Keratinocyte (primary cell): ENCODE data around the gene KLF16. TPM values are rescaled to one million over a fixed set of nuclear protein-coding genes. Genes with fewer than 3 reads are reported as not detected.

Source experiments
- DNase-seq: peaks from one replicate; pipeline ENCODE4 v3.0.0-alpha.2; 2011; ENCODE audit warnings: low read depth, missing footprints, low spot score
- FAIRE-seq: peaks from 2 replicates; lab custom pipeline; 2011; peaks lifted over from hg19 to GRCh38; lab: Jason Lieb, UNC
- H2AFZ ChIP-seq: 2 replicates; pipeline ENCODE4 v1.6.0; 2012; ENCODE audit warnings: low read length, control low read depth, inconsistent platforms; ENCODE audit not compliant: control insufficient read depth
- H3K27ac ChIP-seq: 2 replicates; pipeline ENCODE4 v1.5.1; 2011; ENCODE audit warnings: low read length; ENCODE audit not compliant: control insufficient read depth, insufficient read depth
- H3K27me3 ChIP-seq: 3 replicates; pipeline ENCODE4 v1.6.0; 2011; ENCODE audit warnings: low read length; ENCODE audit not compliant: control insufficient read depth, insufficient read depth; ENCODE audit errors: extremely low read depth
- H3K36me3 ChIP-seq, 2 experiments: 2 replicates in 1 of 2; 3 replicates in 1 of 2; pipeline ENCODE4 v1.5.1; 2011; ENCODE audit warnings: low read length in 2 of 2, mild to moderate bottlenecking in 1 of 2; ENCODE audit not compliant: control insufficient read depth in 2 of 2, insufficient read depth in 2 of 2; ENCODE audit errors: extremely low read depth in 1 of 2
- H3K4me1 ChIP-seq: 3 replicates; pipeline ENCODE4 v1.5.1; 2011; ENCODE audit warnings: low read length; ENCODE audit not compliant: control insufficient read depth, insufficient read depth; ENCODE audit errors: extremely low read depth
- H3K4me2 ChIP-seq: 3 replicates; pipeline ENCODE4 v1.6.0; 2011; ENCODE audit warnings: low read depth, low read length; ENCODE audit not compliant: control insufficient read depth, insufficient read depth; ENCODE audit errors: extremely low read depth
- H3K4me3 ChIP-seq, 3 experiments: fragments of 200-600 bp in 1 of 3; sonication (generic) in 1 of 3; 2 replicates in 2 of 3; 3 replicates in 1 of 3; pipeline ENCODE4 v1.5.1; 2011 to 2016; ENCODE audit warnings: low read length in 3 of 3, mild to moderate bottlenecking in 3 of 3, control low read depth in 2 of 3, inconsistent platforms in 1 of 3, low read depth in 1 of 3, mixed read lengths in 1 of 3, mixed run types in 1 of 3, moderate library complexity in 1 of 3; ENCODE audit not compliant: control insufficient read depth in 2 of 3, insufficient read depth in 2 of 3; ENCODE audit errors: extremely low read depth in 1 of 3
- H3K79me2 ChIP-seq: 2 replicates; pipeline ENCODE4 v1.6.0; 2012; ENCODE audit warnings: low read length; ENCODE audit not compliant: control insufficient read depth, insufficient read depth
- H3K9ac ChIP-seq: 3 replicates; pipeline ENCODE4 v1.6.0; 2011; ENCODE audit warnings: low read length; ENCODE audit not compliant: control insufficient read depth, insufficient read depth; ENCODE audit errors: extremely low read depth
- H3K9me1 ChIP-seq: 3 replicates; pipeline ENCODE4 v1.6.0; 2011; ENCODE audit warnings: low read length; ENCODE audit not compliant: control insufficient read depth, insufficient read depth; ENCODE audit errors: extremely low read depth
- H3K9me3 ChIP-seq: 2 replicates; pipeline ENCODE4 v1.5.1; 2012; ENCODE audit warnings: low read depth, low read length; ENCODE audit not compliant: control insufficient read depth
- H4K20me1 ChIP-seq: 3 replicates; pipeline ENCODE4 v1.6.0; 2011; ENCODE audit warnings: low read length; ENCODE audit not compliant: control insufficient read depth, insufficient read depth; ENCODE audit errors: extremely low read depth
- EZH2 ChIP-seq: IDR thresholded peaks from one replicate; pipeline ENCODE4 v1.6.1; 2012; ENCODE audit warnings: inconsistent platforms, mild to moderate bottlenecking, low read length, moderate library complexity
- dilution Hi-C: fragments of 300-500 bp; cut with MboI; formaldehyde crosslinking; loops from one replicate; pipeline ENCODE4 v1.7.0; 2020; ENCODE audit warnings: low sequenced_read_pairs; ENCODE audit not compliant: extremely low pct_ligation_motif_present
- polyA minus RNA-seq, 3 experiments: library from RNA; depleted of rRNA, polyadenylated mRNA; stranded (reverse); fragments of >200 nt; gene quantifications; 1 replicate in 1 of 3; 2 replicates in 1 of 3; 3 replicates in 1 of 3; pipeline ENCODE4 v1.2.3, GENCODE V29; 2011
- polyA plus RNA-seq, 5 experiments: library from polyadenylated mRNA; depleted of rRNA in 3 of 5; stranded (reverse) in 3 of 5; stranded (forward) in 1 of 5; unstranded in 1 of 5; fragments of >200 nt; gene quantifications; 1 replicate in 1 of 5; 2 replicates in 3 of 5; 3 replicates in 1 of 5; pipeline versions ENCODE4 v1.2.1 to v1.2.3, GENCODE V29; 2011 to 2012; ENCODE audit warnings: missing spikeins in 2 of 5, low read depth in 1 of 5, low replicate concordance in 1 of 5
- TF ChIP-seq, protein P1 (sequence below), 3 experiments: IDR thresholded peaks in 1 of 3; conservative IDR thresholded peaks in 1 of 3; optimal IDR thresholded peaks in 1 of 3; 2 replicates in 2 of 3; 3 replicates in 1 of 3; pipeline versions ENCODE3 to v1.5.1; 2011; ENCODE audit warnings: low read length in 3 of 3, mild to moderate bottlenecking in 3 of 3, moderate library complexity in 2 of 3, control low read depth in 1 of 3, inconsistent platforms in 1 of 3; ENCODE audit not compliant: insufficient read depth in 2 of 3; ENCODE audit errors: extremely low read depth in 1 of 3

The KLF16 gene
- polyA plus RNA-seq: 4.9 to 14.7 TPM (median 6.0 TPM) in 3 replicates
- 2.6 TPM for polyA plus RNA-seq (2011; ENCODE audit: low read depth)
- 4.7 and 19.3 TPM in 2 replicates for polyA plus RNA-seq (2011; cell fraction: cytosol; rRNA removed)
- polyA plus RNA-seq (2011; cell fraction: nucleus; rRNA removed): 7.7 and 17.7 TPM in 2 replicates
- polyA plus RNA-seq (2012; ENCODE audit: low replicate concordance): 13.9 and 30.6 TPM in 2 replicates
- 1.9 to 11.4 TPM (median 2.2 TPM) in 3 replicates for polyA minus RNA-seq
- 48.5 TPM for polyA minus RNA-seq (2011; cell fraction: cytosol; rRNA and poly(A)+ RNA removed)
- 8.2 and 11.3 TPM in 2 replicates for polyA minus RNA-seq (2011; cell fraction: nucleus; rRNA and poly(A)+ RNA removed)

DNA sequence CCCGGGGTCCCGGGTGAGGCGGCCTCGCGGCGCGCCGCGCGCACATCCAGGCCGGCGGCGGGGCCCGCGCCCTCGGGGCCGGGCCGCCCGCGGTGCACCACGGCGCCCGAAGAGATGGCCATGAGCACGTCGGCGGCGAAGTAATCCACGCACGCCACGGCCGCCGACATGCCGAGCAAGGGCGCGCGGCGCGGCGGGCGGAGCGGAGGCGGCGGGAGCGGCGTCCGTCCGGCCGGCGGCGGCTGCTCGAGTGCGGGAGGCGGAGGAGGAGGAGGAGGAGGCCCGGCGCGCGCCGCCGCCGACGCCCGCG, at the start of gene KLF16:
Gene KLF16, minus strand, starts transcription at position 252 of the 310 bp plus-strand sequence. Its CDS starts 82 bp downstream, at position 170.
- Histone ChIP-seq H3K4me3 (peak within 1 kb of the TSS; percentile 76 to 92 (median 88)), H2AFZ (peak within 1 kb of the TSS; percentile 43), H3K9ac (peak within 1 kb of the TSS; percentile 89), H3K27me3 (no peaks in the 10 kb centered on the region), H3K36me3 (no peaks in the 10 kb centered on the region), H3K4me2 (peak within 1 kb of the TSS; percentile 92), H3K27ac (peak within 1 kb of the TSS; percentile 78), H3K4me1 (peaks cover 31% of the 10 kb centered on the region), H4K20me1 (peaks cover 19% of the 10 kb centered on the region), H3K79me2 (peaks cover 46% of the 10 kb centered on the region), H3K9me3 (no peaks in the 10 kb centered on the region), H3K9me1 (no peaks in the 10 kb centered on the region)
- DNase-seq (no peak), FAIRE-seq (no peak)
- TF ChIP-seq, protein P1, sequence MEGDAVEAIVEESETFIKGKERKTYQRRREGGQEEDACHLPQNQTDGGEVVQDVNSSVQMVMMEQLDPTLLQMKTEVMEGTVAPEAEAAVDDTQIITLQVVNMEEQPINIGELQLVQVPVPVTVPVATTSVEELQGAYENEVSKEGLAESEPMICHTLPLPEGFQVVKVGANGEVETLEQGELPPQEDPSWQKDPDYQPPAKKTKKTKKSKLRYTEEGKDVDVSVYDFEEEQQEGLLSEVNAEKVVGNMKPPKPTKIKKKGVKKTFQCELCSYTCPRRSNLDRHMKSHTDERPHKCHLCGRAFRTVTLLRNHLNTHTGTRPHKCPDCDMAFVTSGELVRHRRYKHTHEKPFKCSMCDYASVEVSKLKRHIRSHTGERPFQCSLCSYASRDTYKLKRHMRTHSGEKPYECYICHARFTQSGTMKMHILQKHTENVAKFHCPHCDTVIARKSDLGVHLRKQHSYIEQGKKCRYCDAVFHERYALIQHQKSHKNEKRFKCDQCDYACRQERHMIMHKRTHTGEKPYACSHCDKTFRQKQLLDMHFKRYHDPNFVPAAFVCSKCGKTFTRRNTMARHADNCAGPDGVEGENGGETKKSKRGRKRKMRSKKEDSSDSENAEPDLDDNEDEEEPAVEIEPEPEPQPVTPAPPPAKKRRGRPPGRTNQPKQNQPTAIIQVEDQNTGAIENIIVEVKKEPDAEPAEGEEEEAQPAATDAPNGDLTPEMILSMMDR (optimal IDR thresholded peaks at IDR 0.05 in 1 of 3, IDR thresholded peaks at IDR 0.05 in 1 of 3, conservative IDR thresholded peaks at IDR 0.05 in 1 of 3; ENCODE audit: extremely low read depth in 1 of 3, insufficient read depth in 2 of 3, low read length in 3 of 3): no peak
- no peak for TF ChIP-seq EZH2
- dilution Hi-C loops: no loop called here

DNA sequence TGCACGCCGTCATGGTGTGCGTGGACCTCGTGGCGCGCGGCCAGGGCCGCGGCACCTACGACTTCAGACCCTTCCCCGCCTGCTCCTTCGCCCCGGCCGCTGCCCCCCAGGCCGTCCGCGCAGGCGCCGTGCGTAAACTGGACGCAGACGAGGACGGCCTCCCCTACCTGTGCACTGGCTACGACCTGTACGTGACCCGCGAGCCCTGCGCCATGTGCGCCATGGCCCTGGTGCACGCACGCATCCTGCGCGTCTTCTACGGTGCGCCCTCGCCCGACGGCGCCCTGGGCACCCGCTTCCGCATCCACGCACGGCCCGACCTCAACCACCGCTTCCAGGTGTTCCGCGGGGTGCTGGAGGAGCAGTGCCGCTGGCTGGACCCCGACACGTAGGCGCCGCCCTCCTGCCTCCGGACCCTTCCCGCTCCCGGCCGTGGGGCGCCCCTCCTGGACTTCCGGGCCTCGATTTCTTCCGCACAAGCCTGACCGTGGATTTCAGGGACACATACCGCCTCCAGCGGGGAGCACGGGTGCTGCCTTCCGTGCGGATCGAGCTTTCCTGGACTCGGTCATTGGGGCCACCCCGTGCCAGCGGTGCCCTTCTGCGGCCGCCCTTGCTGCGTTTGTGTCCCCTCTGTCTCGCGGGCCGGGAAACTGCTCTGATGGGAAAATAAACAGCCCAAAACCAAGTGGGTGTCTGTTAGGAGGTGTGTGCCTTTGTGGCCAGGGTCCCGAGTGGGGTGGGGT, 49.6 kb upstream of the KLF16 start:
- dilution Hi-C loops: no loop called here
- Histone ChIP-seq H3K27ac (no peak overlapping the region), H4K20me1 (peaks cover 13% of the 10 kb centered on the region), H3K36me3 (peaks cover 11% of the 10 kb centered on the region in 2 experiments), H3K9me1 (peaks cover 2% of the 10 kb centered on the region), H3K4me1 (peaks cover 25% of the 10 kb centered on the region), H3K9me3 (no peaks in the 10 kb centered on the region), H3K4me2 (no peak overlapping the region), H3K9ac (no peak overlapping the region), H2AFZ (no peak overlapping the region), H3K27me3 (no peaks in the 10 kb centered on the region), H3K79me2 (peaks cover 55% of the 10 kb centered on the region), H3K4me3 (no peak overlapping the region)
- FAIRE-seq (no peak), DNase-seq (no peak)
- TF ChIP-seq EZH2: no peak
- TF ChIP-seq, protein P1 (optimal IDR thresholded peaks at IDR 0.05 in 1 of 3, IDR thresholded peaks at IDR 0.05 in 1 of 3, conservative IDR thresholded peaks at IDR 0.05 in 1 of 3; ENCODE audit: extremely low read depth in 1 of 3, insufficient read depth in 2 of 3, low read length in 3 of 3): no peak
